PC-3 (cell line): ENCODE results near the gene KCNAB3. TPM values are rescaled to one million over a fixed set of nuclear protein-coding genes. Genes with fewer than 3 reads are reported as not detected.
"Not testable (repeated sequence)": the region's sequence is repeated elsewhere in the genome, so short reads cannot be mapped to it uniquely, and the experiment has no call there.

ENCODE experiments used
- ATAC-seq: fragments of 200-7000 bp; cut with Tn5 transposase; 2 replicates; pipeline ENCODE4 v1.9.1; 2020; ENCODE audit warnings: mild to moderate bottlenecking, moderate library complexity
- BruUV-seq: library from RNA; stranded (reverse); fragments of 400-500 nt; replicated peaks from 2 replicates; lab custom pipeline; 2021; lab: Mats Ljungman, UMichigan
- CTCF ChIA-PET: fragments of 300-600 bp; sonication (Branson Sonifier 250); formaldehyde crosslinking; loops from one replicate; lab custom pipeline; 2022; ENCODE audit warnings: antibody characterized with exemption; lab: Charles Lee
- POLR2A ChIA-PET: fragments of 300-600 bp; sonication (Branson Sonifier 250); formaldehyde crosslinking; loops from one replicate; lab custom pipeline; 2022; ENCODE audit warnings: antibody characterized with exemption; ENCODE audit not compliant: unreplicated experiment; lab: Charles Lee
- DNase-seq: peaks from one replicate; pipeline ENCODE4 v3.0.0-alpha.2; 2015
- H2AFZ ChIP-seq: fragments of 300-600 bp; sonication (generic); 2 replicates; pipeline ENCODE4 v1.6.0; 2016; ENCODE audit warnings: antibody characterized with exemption, low read length
- H3F3A ChIP-seq: fragments of 300-600 bp; sonication (generic); one replicate; pipeline ENCODE4 v1.6.0; 2017; ENCODE audit warnings: antibody characterized with exemption, low read length, control low read depth, mild to moderate bottlenecking; ENCODE audit not compliant: unreplicated experiment
- H3K27ac ChIP-seq: fragments of 300-600 bp; sonication (generic); 2 replicates; pipeline ENCODE4 v1.5.1; 2016; ENCODE audit warnings: mild to moderate bottlenecking, low read length
- H3K27me3 ChIP-seq: fragments of 300-600 bp; sonication (generic); 2 replicates; pipeline ENCODE4 v1.6.1; 2016; ENCODE audit warnings: low read length, mixed read lengths
- H3K36me3 ChIP-seq: fragments of 300-600 bp; sonication (generic); 2 replicates; pipeline ENCODE4 v1.6.1; 2016; ENCODE audit warnings: low read depth, mixed run types, low read length, mixed read lengths
- H3K4me1 ChIP-seq: fragments of 300-600 bp; sonication (generic); 2 replicates; pipeline ENCODE4 v1.5.1; 2016; ENCODE audit warnings: low read length; ENCODE audit not compliant: insufficient read depth
- H3K4me2 ChIP-seq: fragments of 300-600 bp; sonication (generic); 2 replicates; pipeline ENCODE4 v1.6.0; 2016; ENCODE audit warnings: low read length
- H3K4me3 ChIP-seq: fragments of 300-600 bp; sonication (generic); 2 replicates; pipeline ENCODE4 v1.5.1; 2016; ENCODE audit warnings: mild to moderate bottlenecking, low read length, mixed read lengths
- H3K79me2 ChIP-seq: fragments of 300-600 bp; sonication (generic); 2 replicates; pipeline ENCODE4 v1.6.1; 2017; ENCODE audit warnings: low read length, mixed read lengths
- H3K9ac ChIP-seq: fragments of 300-600 bp; sonication (generic); 2 replicates; pipeline ENCODE4 v1.6.0; 2016; ENCODE audit warnings: mild to moderate bottlenecking, low read length
- H3K9me2 ChIP-seq: fragments of 300-600 bp; sonication (generic); replicated peaks from 2 replicates; pipeline ENCODE4 v1.6.1; 2016; ENCODE audit warnings: mixed run types, low read length, mixed read lengths
- H3K9me3 ChIP-seq: fragments of 300-600 bp; sonication (generic); 2 replicates; pipeline ENCODE4 v1.6.1; 2016; ENCODE audit warnings: low read length, mixed read lengths
- H4K20me1 ChIP-seq: fragments of 300-600 bp; sonication (generic); 2 replicates; pipeline ENCODE4 v1.6.1; 2016; ENCODE audit warnings: low read length, mixed read lengths
- EZH2 ChIP-seq: fragments of 300-600 bp; sonication (generic); IDR thresholded peaks from one replicate; pipeline ENCODE4 v1.6.1; 2017; ENCODE audit warnings: antibody characterized with exemption, mild to moderate bottlenecking, low read length; ENCODE audit not compliant: unreplicated experiment
- EZH2phosphoT487 ChIP-seq: fragments of 300-600 bp; sonication (generic); IDR thresholded peaks from 2 replicates; pipeline ENCODE4 v1.6.1; 2018; ENCODE audit warnings: mild to moderate bottlenecking, antibody characterized with exemption, low read length, borderline replicate concordance
- intact Hi-C: fragments of 100-400 bp; cut with micrococcal nuclease; formaldehyde crosslinking; loops from 2 replicates; pipeline ENCODE4 v1.9.0; 2023
- total RNA-seq: library from RNA; depleted of rRNA; stranded (reverse); fragments of >200 nt; gene quantifications from 2 replicates; pipeline ENCODE4 v1.2.3, GENCODE V29; 2014
- TF ChIP-seq, protein P1 (sequence below): fragments of 300-600 bp; sonication (generic); conservative IDR thresholded peaks from 2 replicates; pipeline ENCODE4 v1.5.1; 2017; ENCODE audit warnings: antibody characterized with exemption, low read depth, mild to moderate bottlenecking, low read length

Gene KCNAB3
- total RNA-seq, 1 experiment from 2014 or later, result 0.26 TPM

DNA sequence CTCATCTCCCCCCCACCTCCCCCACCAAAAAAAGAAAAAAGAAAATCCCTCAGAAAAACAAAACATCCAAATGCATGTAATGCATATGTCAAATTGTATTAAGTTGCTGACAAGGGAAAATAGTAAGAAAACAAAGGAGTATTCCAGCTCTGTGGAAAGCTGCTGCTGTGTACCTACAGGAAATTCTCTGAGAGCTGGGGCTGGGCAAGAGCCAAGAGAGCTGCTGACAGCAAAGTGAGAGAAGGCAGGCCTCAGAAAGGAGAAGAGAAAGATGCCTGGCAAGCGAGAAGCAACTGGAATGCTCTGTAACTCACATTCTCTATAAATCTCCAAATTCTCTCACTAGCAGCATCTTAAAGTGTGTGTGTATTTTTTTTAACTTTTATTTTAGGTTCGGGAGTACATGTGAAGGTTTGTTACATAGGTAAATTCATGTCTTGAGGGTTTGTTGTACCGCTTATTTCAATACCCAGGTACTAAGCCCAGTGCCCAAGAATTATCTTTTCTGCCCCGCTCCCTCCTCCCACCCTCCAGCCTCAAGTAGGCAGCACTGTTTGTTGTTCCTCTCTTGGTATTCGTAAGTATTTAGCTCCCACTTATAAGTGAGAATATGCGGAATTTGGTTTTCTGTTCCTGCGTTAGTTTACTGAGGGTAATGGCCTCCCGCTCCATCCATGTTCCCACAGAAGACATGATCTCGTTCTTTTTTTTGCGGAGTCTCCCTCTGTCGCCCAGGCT, 26.7 kb upstream of the KCNAB3 start:
- DNase-seq, result no peak
- H3K27me3 ChIP-seq, result no peaks in the 10 kb centered on the region
- no peaks in the 10 kb centered on the region for H3K79me2 ChIP-seq
- no peaks in the 10 kb centered on the region for H3F3A ChIP-seq
- ChIA-PET POLR2A (no interaction called here), CTCF (no interaction called here)
- intact Hi-C loops, result no loop called here
- no peak overlapping the region for H3K27ac ChIP-seq
- peaks cover 4% of the 10 kb centered on the region for H3K4me1 ChIP-seq
- TF ChIP-seq, protein P1, sequence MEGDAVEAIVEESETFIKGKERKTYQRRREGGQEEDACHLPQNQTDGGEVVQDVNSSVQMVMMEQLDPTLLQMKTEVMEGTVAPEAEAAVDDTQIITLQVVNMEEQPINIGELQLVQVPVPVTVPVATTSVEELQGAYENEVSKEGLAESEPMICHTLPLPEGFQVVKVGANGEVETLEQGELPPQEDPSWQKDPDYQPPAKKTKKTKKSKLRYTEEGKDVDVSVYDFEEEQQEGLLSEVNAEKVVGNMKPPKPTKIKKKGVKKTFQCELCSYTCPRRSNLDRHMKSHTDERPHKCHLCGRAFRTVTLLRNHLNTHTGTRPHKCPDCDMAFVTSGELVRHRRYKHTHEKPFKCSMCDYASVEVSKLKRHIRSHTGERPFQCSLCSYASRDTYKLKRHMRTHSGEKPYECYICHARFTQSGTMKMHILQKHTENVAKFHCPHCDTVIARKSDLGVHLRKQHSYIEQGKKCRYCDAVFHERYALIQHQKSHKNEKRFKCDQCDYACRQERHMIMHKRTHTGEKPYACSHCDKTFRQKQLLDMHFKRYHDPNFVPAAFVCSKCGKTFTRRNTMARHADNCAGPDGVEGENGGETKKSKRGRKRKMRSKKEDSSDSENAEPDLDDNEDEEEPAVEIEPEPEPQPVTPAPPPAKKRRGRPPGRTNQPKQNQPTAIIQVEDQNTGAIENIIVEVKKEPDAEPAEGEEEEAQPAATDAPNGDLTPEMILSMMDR, result no peak
- no peak for TF ChIP-seq EZH2
- no peak for TF ChIP-seq EZH2phosphoT487
- BruUV-seq, result no TSS peak
- H4K20me1 ChIP-seq, result no peaks in the 10 kb centered on the region
- no peak overlapping the region for H3K4me2 ChIP-seq
- H3K9ac ChIP-seq, result no peak overlapping the region
- H3K9me3 ChIP-seq, result no peaks in the 10 kb centered on the region
- no peak overlapping the region for H2AFZ ChIP-seq
- no peak overlapping the region for H3K4me3 ChIP-seq
- ATAC-seq, result no peak
- no peaks in the 10 kb centered on the region for H3K9me2 ChIP-seq
- H3K36me3 ChIP-seq, result no peaks in the 10 kb centered on the region

DNA sequence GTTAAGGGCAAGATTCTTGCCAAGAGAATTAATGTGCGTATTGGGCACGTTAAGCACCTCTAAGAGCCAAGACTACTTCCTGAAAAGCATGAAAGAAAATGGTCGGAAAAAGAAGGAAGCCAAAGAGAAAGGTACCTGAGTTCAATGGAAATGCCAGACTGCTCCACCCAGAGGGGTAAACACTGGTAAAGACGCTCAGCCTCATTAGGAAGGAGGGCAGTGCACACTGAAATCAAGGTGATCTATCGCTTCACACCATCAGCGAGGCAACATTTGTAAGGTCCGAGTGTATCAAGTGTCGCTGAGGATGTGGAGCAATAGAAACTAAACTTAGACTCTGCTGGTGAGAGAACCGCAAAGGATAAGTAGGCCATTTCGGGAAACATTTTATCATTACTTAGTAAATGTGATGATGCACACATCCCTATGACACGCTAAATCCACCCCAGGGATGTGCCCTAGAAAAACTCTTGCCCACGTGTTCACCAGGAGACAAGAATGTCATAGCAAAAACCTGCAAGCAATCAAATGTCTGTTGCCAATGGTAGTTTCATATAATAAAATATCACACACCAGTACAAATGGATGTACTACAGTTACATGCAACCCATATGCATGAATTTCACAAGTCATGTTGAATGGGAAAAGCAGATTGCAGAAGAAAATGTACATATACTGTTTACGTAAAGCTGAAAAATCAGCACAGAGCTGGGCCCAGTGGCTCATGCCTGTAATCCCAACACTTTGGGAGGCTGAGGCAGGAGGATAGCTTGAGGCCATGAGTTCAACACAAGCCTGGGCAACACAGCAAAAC, 26.0 kb upstream of the KCNAB3 start:
- no peak overlapping the region for H3K27ac ChIP-seq
- H3K9me3 ChIP-seq, result no peaks in the 10 kb centered on the region
- POLR2A ChIA-PET, result no interaction called here
- TF ChIP-seq EZH2 (no peak), EZH2phosphoT487 (no peak)
- TF ChIP-seq, protein P1, result no peak
- H3K9ac ChIP-seq, result no peak overlapping the region
- H3K27me3 ChIP-seq, result no peaks in the 10 kb centered on the region
- H3F3A ChIP-seq, result no peaks in the 10 kb centered on the region
- CTCF ChIA-PET, result no interaction called here
- no peak overlapping the region for H2AFZ ChIP-seq
- H3K4me2 ChIP-seq, result no peak overlapping the region
- H3K4me3 ChIP-seq, result no peak overlapping the region
- BruUV-seq, result no TSS peak
- no peaks in the 10 kb centered on the region for H4K20me1 ChIP-seq
- DNase-seq (no peak), ATAC-seq (no peak)
- H3K36me3 ChIP-seq, result no peaks in the 10 kb centered on the region
- no peaks in the 10 kb centered on the region for H3K9me2 ChIP-seq
- intact Hi-C loops, result no loop called here
- peaks cover 4% of the 10 kb centered on the region for H3K4me1 ChIP-seq
- no peaks in the 10 kb centered on the region for H3K79me2 ChIP-seq

DNA sequence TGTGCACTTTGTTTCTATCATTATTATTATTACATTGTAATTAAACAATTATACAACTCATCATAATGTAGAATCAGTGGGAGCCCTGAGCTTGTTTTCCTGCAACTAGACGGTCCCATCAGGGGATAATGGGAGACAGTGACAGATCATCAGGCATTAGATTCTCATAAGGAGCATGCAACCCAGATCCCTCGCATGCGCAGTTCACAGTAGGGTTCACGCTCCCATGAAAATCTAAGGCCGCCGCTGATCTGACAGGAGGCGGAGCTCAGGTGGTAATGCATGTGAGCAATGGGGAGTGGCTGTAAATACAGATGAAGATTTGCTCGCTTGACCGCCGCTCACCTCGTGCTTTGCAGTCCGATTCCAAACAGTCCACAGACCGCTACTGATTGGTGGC, 23.6 kb upstream of the KCNAB3 start:
- H3K79me2 ChIP-seq, intact Hi-C loops, DNase-seq, H3K9me2 ChIP-seq, H3K27ac ChIP-seq, H2AFZ ChIP-seq, H3K4me1 ChIP-seq, H3K9me3 ChIP-seq, H3K4me2 ChIP-seq, H3K4me3 ChIP-seq, H4K20me1 ChIP-seq, POLR2A ChIA-PET, H3K36me3 ChIP-seq, ATAC-seq, H3K27me3 ChIP-seq, H3K9ac ChIP-seq, H3F3A ChIP-seq, BruUV-seq: not testable (repeated sequence)
- CTCF ChIA-PET, result interaction anchor here (0.6 kb wide), 1 partner anchor 10 kb away, joined by 14 read pairs; no protein-coding TSS in a partner anchor
